NCI-H460 (cell line): ENCODE results near the gene PPP1CA. TPM values are rescaled to one million over a fixed set of nuclear protein-coding genes. Genes with fewer than 3 reads are reported as not detected.
"Not testable (repeated sequence)": the region's sequence is repeated elsewhere in the genome, so short reads cannot be mapped to it uniquely, and the experiment has no call there.

Experiments
- DNase-seq: peaks from one replicate; pipeline ENCODE4 v3.0.0-alpha.2; 2016; ENCODE audit warnings: low read depth; ENCODE audit errors: extremely low read depth
- total RNA-seq: library from RNA; depleted of rRNA; stranded (reverse); fragments of >200 nt; shearing (Covaris generic); gene quantifications from 2 replicates; pipeline ENCODE4 v1.2.3, GENCODE V29; 2014

Gene PPP1CA
- total RNA-seq, 1 experiment from 2014 or later: 137 TPM

GRCh38 chr11:67405196-67405567, 3.5 kb upstream of the PPP1CA start:
- no peak for DNase-seq

- DNase-seq: no peak
Observed at GRCh38 chr11:67404515-67405195, 3.0 kb upstream of the PPP1CA start.

- not testable (repeated sequence) for DNase-seq
Observed at GRCh38 chr11:67403085-67403484, 1.4 kb upstream of the PPP1CA start.

- not testable (repeated sequence) for DNase-seq
Observed at GRCh38 chr11:67402192-67402839, 658 bp upstream of the PPP1CA start.

GRCh38 chr11:67400942-67401494, 640 bp downstream of the PPP1CA start:
- no peak for DNase-seq

- no peak for DNase-seq
Observed at GRCh38 chr11:67400251-67400941, 1.3 kb downstream of the PPP1CA start.

- no peak for DNase-seq
Observed at GRCh38 chr11:67398661-67399563, 2.7 kb downstream of the PPP1CA start.

GRCh38 chr11:67397986-67398660, 3.5 kb downstream of the PPP1CA start:
- no peak for DNase-seq

- DNase-seq: no peak
Observed at GRCh38 chr11:67397536-67397935, 4.1 kb downstream of the PPP1CA start.

GRCh38 chr11:67396587-67397389, 4.9 kb downstream of the PPP1CA start:
- no peak for DNase-seq

- DNase-seq: no peak
Observed at GRCh38 chr11:67396259-67396581, 5.4 kb downstream of the PPP1CA start.

- no peak for DNase-seq
Observed at GRCh38 chr11:67395555-67396258, 6.0 kb downstream of the PPP1CA start.

GRCh38 chr11:67393990-67394389, 7.7 kb downstream of the PPP1CA start:
- DNase-seq: no peak

GRCh38 chr11:67393437-67393836, 8.2 kb downstream of the PPP1CA start:
- DNase-seq: no peak

GRCh38 chr11:67392183-67392715, 9.4 kb downstream of the PPP1CA start:
- no peak for DNase-seq

- peak; percentile 82 for DNase-seq
Observed at GRCh38 chr11:67391304-67392182, 10.1 kb downstream of the PPP1CA start, which contains the start of gene RAD9A. Gene RAD9A (plus strand): TSS chr11:67391986. CDS start chr11:67392045, 59 bp downstream.

- DNase-seq: no peak
Observed at GRCh38 chr11:67390947-67391303, 10.7 kb downstream of the PPP1CA start.
